ENCODE data around the gene SCIMP. TPM values are rescaled to one million over a fixed set of nuclear protein-coding genes. Genes with fewer than 3 reads are reported as not detected.

SCIMP gene
- polyA plus RNA-seq, 2 of the 4 experiments (the other 2 are of a cell fraction): not detected

GRCh38 chr17:5200360-5200759 lies 34.3 kb downstream of the SCIMP start:
- no peak for ATAC-seq
- POLR2A ChIA-PET: no interaction called here
- 43% methylated on average over 2 of the region's 2 CpGs for WGBS (ENCODE audit: missing lambda C conversion rate)
- CTCF ChIA-PET: interaction anchor here (0.7 to 1.3 kb wide), 2 partner anchors 239 to 1279 kb away, joined by 3 read pairs; partner anchors contain the start of gene C1QBP
- TF ChIP-seq SREBF2 (IDR thresholded peaks at IDR 0.05) (no peak), FOSB (CRISPR knock-in tag; IDR thresholded peaks at IDR 0.05) (no peak), HOXA7 (CRISPR knock-in tag; IDR thresholded peaks at IDR 0.05) (no peak), MYC (IDR thresholded peaks at IDR 0.05; ENCODE audit: borderline replicate concordance, low read length) (no peak), POLR2A (IDR thresholded peaks at IDR 0.05; ENCODE audit: low read length) (no peak), NFE2L2 (conservative IDR thresholded peaks at IDR 0.05; ENCODE audit: low read length) (no peak), HDAC2 (IDR thresholded peaks at IDR 0.05) (no peak), POLR2AphosphoS2 (conservative IDR thresholded peaks at IDR 0.05; ENCODE audit: low read length) (no peak), PBX3 (IDR thresholded peaks at IDR 0.05) (no peak), HES2 (IDR thresholded peaks at IDR 0.05) (no peak), RNF2 (IDR thresholded peaks at IDR 0.05; ENCODE audit: borderline replicate concordance, low read depth) (no peak)
- Histone ChIP-seq H3K9me3 (peaks cover 18% of the 10 kb centered on the region; the same call in 2 of the 3 replicates), H3K4me3 (no peak overlapping the region), H3K4me2 (no peak overlapping the region), H3K27ac (no peak overlapping the region), H3K4me1 (peaks cover 7% of the 10 kb centered on the region; the same call in 1 of the 3 replicates)
- DNase-seq (ENCODE audit: low read depth in 1 of 2, low spot score in 1 of 2): no peak
- no peak for FAIRE-seq

- H3K27ac ChIP-seq: no peak overlapping the region
- ATAC-seq (no peak), DNase-seq (ENCODE audit: low read depth in 1 of 2, low spot score in 1 of 2) (no peak), FAIRE-seq (no peak)
- H3K4me3 ChIP-seq: no peak overlapping the region
- CTCF ChIA-PET: interaction anchor here (0.5 to 0.6 kb wide), 2 partner anchors 14 to 76 kb away, joined by 3 to 4 read pairs; no protein-coding TSS in a partner anchor
- H3K9me3 ChIP-seq: peaks cover 13% of the 10 kb centered on the region
- WGBS (ENCODE audit: missing lambda C conversion rate): 89% methylated on average over 7 of the region's 7 CpGs
- H3K4me2 ChIP-seq: no peak overlapping the region
- POLR2A ChIA-PET: no interaction called here
- H3K4me1 ChIP-seq: peaks cover under 1% of the 10 kb centered on the region; the same call in 1 of the 3 replicates
- TF ChIP-seq E2F6 (IDR thresholded peaks at IDR 0.05; ENCODE audit: borderline replicate concordance, low read depth) (no peak), EP300 (IDR thresholded peaks at IDR 0.05) (no peak), ATOH8 (CRISPR knock-in tag; IDR thresholded peaks at IDR 0.05; ENCODE audit: low read depth) (no peak), HOXB5 (CRISPR knock-in tag; IDR thresholded peaks at IDR 0.05) (no peak), GATA3 (IDR thresholded peaks at IDR 0.05; ENCODE audit: borderline replicate concordance) (no peak), NPAS2 (CRISPR knock-in tag; IDR thresholded peaks at IDR 0.05; ENCODE audit: borderline replicate concordance) (no peak), RAD21 (conservative IDR thresholded peaks at IDR 0.05 in 1 of 2, IDR thresholded peaks at IDR 0.05 in 1 of 2) (no peak), ZFP36 (IDR thresholded peaks at IDR 0.05; ENCODE audit: borderline replicate concordance, partially characterized antibody) (no peak), ELK1 (IDR thresholded peaks at IDR 0.05; ENCODE audit: low read depth, low read length) (no peak), MAX (IDR thresholded peaks at IDR 0.05) (no peak)
Observed at GRCh38 chr17:5198472-5198871, 36.2 kb downstream of the SCIMP start.

Measured in A549 (cell line).